Fibroblast of skin of left quadriceps (primary cell): ENCODE results near the gene GPALPP1.
A peak's percentile ranks its signal among the peaks of the same experiment; 100 is the strongest.
"Not testable (repeated sequence)": the region's sequence is repeated elsewhere in the genome, so short reads cannot be mapped to it uniquely, and the experiment has no call there.

Experiments
- DNase-seq, 2 experiments: peaks; one replicate each; pipeline ENCODE4 v3.0.0-alpha.2; 2013; ENCODE audit warnings: low read depth in 2 of 2

The GPALPP1 gene

DNA sequence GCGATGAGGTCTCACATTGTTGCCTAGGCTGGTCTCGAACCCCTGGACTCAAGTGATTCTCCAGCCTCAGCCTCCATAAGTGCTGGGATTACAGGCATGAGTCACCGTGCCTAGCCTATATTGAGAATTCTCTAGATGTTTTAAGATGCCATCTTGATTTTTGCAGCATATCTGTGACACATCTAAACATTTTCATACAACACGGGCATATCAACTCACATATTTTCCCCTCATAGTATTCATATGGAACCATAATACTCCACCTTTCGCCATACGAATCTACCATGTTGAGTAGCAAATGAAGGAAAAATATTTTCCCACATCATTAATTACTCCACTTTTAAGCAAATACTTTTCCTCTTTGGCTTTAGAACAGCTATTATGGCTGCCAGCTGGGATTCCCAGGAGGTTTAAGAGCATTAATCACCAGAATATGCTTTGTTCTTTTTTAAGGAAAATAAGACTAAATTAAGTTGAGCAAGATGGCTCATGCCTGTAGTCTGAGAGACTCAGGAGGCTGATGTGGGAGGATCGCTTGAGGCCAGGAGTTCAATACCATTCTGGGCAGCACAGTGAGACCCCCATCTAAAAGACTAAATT lies 74.0 kb downstream of the GPALPP1 start:
- DNase-seq, result peak; percentile 42 to 47

- DNase-seq, result not testable (repeated sequence)
These were observed 74.6 kb downstream of the GPALPP1 start for GRCh38 chr13:45063889-45064288.

- DNase-seq, result no peak
These were observed 75.6 kb downstream of the GPALPP1 start for GRCh38 chr13:45064889-45065288.

DNA sequence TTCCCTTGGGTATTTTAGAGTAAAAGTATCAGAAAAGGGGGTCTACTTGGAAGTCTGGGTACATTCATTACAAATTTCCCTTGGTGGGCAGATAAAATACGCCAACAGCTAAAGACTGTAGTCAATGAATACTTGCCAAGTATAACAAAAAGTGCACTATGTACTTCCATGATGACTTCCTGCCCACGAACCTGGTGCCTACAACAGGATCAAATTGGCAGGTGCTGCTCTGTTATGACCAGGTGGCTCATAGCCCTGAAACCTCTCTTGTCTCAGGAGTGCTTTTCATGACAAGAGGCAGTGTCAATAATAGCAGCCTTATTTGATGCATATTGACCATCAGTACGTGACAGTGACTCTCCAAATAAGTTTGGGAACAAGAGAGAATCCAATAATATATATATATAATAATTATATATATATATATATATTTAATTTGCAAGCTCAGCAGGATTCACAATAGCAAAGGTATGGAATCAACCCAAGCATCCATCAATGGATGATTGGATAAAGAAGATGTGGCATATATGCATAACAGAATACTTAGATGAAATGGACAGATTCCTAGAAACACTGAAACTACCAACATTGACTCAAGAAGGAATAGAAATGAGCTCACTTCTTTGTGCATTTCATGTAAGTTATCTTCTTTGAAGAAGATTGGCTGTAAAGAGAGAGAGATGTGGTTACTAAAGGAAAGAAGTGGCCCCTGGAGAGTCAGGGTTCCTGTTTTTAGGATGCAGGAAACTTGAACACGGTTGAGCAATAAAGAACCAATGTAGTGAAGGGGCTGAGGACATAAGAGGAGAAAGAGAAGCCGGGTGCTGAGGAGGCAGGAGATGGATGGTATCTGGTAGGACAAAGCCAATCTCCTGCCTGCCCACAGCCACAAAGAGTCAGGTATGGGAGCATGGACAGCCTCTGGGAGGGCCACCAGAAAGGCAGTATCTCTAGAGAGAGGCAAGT lies 79.0 kb downstream of the GPALPP1 start:
- no peak for DNase-seq

GRCh38 chr13:45073809-45074208 lies 84.5 kb downstream of the GPALPP1 start:
- no peak for DNase-seq

DNA sequence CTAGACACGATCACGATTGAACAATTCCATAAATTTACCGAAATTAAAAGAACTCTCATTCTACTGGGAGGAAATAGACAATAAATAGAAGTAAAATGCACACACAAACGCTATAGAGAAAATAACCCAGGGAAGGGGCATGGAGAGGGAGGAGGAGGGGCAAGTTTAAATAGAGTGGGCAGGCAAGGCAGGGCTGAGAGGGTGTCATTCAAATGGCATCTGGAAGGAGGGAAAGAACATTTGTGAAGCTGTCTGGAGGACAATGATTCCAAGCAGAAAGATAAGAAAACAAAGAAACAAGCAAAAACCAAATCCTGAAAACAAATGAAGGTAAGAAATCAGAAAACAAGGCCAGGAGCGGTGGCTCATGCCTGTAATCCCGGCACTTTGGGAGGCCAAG lies 85.4 kb downstream of the GPALPP1 start:
- DNase-seq, result no peak

DNA sequence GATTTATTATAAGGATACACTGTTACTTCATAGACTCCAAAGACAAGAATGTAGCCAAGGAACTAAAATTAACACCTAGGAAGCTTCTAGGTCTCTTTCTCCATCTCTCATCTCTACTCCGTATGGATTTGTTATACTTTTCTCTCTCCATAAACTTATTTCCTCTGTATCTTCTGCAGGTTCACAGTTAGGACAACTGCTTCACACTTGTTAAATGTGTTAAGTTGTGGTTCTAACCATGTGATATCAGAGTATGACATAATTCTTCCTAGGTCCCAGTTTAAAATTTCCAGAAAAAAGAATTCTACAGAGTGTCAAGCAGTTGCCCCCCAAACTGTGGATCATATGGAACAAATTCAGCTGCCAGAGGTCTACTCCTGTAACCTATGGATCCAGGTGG lies 88.7 kb downstream of the GPALPP1 start:
- no peak for DNase-seq
